SK-N-SH (cell line): ENCODE measurements around the gene CAD.

ENCODE experiments used
- CHD2 ChIP-seq: fragments of 150-350 bp; IDR thresholded peaks from 2 replicates; pipeline ENCODE4 v1.6.1; 2018; ENCODE audit warnings: low read length; ENCODE audit not compliant: partially characterized antibody
- EZH2phosphoT487 ChIP-seq: fragments of 200-600 bp; sonication (generic); IDR thresholded peaks from 2 replicates; pipeline ENCODE4 v1.6.1; 2017; ENCODE audit warnings: low read depth, mixed run types, mild to moderate bottlenecking, antibody characterized with exemption, moderate library complexity, borderline replicate concordance
- GABPA ChIP-seq: IDR thresholded peaks from 2 replicates; pipeline ENCODE4 v1.4.0; 2012; ENCODE audit warnings: low read depth, mild to moderate bottlenecking
- MXI1 ChIP-seq: IDR thresholded peaks from 2 replicates; pipeline ENCODE4 v1.6.1; 2012; ENCODE audit warnings: mild to moderate bottlenecking, low read depth, low read length, improper control_type of control experiment
- RFX5 ChIP-seq: IDR thresholded peaks from 2 replicates; pipeline ENCODE4 v1.6.1; 2012; ENCODE audit warnings: mild to moderate bottlenecking, improper control_type of control experiment, low read length
- RXRA ChIP-seq: IDR thresholded peaks from 2 replicates; pipeline ENCODE4 v1.4.0; 2012; ENCODE audit warnings: low read depth, mild to moderate bottlenecking, borderline replicate concordance
- SMC3 ChIP-seq: IDR thresholded peaks from 2 replicates; pipeline ENCODE4 v1.6.1; 2012; ENCODE audit warnings: low read depth, low read length, improper control_type of control experiment
- USF2 ChIP-seq: fragments of 150-350 bp; IDR thresholded peaks from 2 replicates; pipeline ENCODE4 v1.6.1; 2017; ENCODE audit warnings: antibody characterized with exemption, low read length, low read depth, borderline replicate concordance
- YY1 ChIP-seq: IDR thresholded peaks from 2 replicates; pipeline ENCODE4 v1.4.0; 2012; ENCODE audit warnings: low read depth, mild to moderate bottlenecking
- TF ChIP-seq, protein P1 (sequence below): IDR thresholded peaks from 2 replicates; pipeline ENCODE4 v1.4.0; 2012; ENCODE audit warnings: low read depth
- TF ChIP-seq, protein P2 (sequence below): fragments of 200-600 bp; sonication (generic); IDR thresholded peaks from 2 replicates; pipeline ENCODE4 v1.6.1; 2017; ENCODE audit warnings: antibody characterized with exemption, mild to moderate bottlenecking, moderate library complexity

DNA sequence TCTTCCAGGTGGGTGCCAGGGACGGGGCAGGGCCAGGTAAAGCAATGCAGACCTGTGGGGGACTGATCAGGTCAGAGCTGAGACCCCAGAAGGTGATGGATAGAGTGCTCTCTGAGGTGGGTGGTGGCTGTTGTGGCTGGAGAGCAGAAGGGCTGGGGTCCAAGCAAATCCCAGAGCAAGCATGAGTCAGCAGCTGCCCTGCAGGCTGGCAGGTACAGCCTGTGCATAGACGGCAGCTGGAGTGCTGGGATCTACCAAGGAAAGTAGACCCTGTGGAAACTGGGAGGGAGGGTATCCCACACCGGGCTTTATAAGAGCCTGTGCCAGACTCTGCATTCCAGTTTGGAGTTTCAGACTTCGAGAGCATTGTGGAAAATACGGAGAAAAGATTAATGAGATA is 65.7 kb downstream of the CAD start:
- TF ChIP-seq RFX5 (no peak), RXRA (no peak), USF2 (no peak), YY1 (no peak), EZH2phosphoT487 (no peak), MXI1 (no peak), CHD2 (no peak), GABPA (no peak), SMC3 (no peak)
- TF ChIP-seq, protein P1, sequence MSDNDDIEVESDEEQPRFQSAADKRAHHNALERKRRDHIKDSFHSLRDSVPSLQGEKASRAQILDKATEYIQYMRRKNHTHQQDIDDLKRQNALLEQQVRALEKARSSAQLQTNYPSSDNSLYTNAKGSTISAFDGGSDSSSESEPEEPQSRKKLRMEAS = no peak
- TF ChIP-seq, protein P2, sequence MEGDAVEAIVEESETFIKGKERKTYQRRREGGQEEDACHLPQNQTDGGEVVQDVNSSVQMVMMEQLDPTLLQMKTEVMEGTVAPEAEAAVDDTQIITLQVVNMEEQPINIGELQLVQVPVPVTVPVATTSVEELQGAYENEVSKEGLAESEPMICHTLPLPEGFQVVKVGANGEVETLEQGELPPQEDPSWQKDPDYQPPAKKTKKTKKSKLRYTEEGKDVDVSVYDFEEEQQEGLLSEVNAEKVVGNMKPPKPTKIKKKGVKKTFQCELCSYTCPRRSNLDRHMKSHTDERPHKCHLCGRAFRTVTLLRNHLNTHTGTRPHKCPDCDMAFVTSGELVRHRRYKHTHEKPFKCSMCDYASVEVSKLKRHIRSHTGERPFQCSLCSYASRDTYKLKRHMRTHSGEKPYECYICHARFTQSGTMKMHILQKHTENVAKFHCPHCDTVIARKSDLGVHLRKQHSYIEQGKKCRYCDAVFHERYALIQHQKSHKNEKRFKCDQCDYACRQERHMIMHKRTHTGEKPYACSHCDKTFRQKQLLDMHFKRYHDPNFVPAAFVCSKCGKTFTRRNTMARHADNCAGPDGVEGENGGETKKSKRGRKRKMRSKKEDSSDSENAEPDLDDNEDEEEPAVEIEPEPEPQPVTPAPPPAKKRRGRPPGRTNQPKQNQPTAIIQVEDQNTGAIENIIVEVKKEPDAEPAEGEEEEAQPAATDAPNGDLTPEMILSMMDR = no peak
